Smooth muscle cell (in vitro differentiated cells): ENCODE results near the gene CCDC171. TPM values are rescaled to one million over a fixed set of nuclear protein-coding genes. Genes with fewer than 3 reads are reported as not detected.

ENCODE experiments used
- DNase-seq: peaks from one replicate; lab custom pipeline; 2025; ENCODE audit not compliant: unreplicated experiment; lab: John Stamatoyannopoulos, UW
- H2AFZ ChIP-seq: fragments of 200-600 bp; sonication (generic); 2 replicates; pipeline ENCODE4 v1.6.0; 2016; ENCODE audit warnings: antibody characterized with exemption, low read depth, mild to moderate bottlenecking
- H3F3A ChIP-seq: fragments of 200-600 bp; sonication (generic); 2 replicates; pipeline ENCODE4 v1.6.0; 2017; ENCODE audit warnings: antibody characterized with exemption, low read depth
- H3K27ac ChIP-seq: fragments of 200-600 bp; sonication (generic); 2 replicates; pipeline ENCODE4 v1.5.1; 2016; ENCODE audit warnings: low read depth, mild to moderate bottlenecking
- H3K27me3 ChIP-seq: fragments of 200-600 bp; sonication (generic); 2 replicates; pipeline ENCODE4 v1.6.1; 2016; ENCODE audit warnings: low read depth, mild to moderate bottlenecking
- H3K36me3 ChIP-seq: fragments of 200-600 bp; sonication (generic); 2 replicates; pipeline ENCODE4 v1.5.1; 2016; ENCODE audit warnings: low read depth
- H3K4me1 ChIP-seq: fragments of 200-600 bp; sonication (generic); 2 replicates; pipeline ENCODE4 v1.5.1; 2016; ENCODE audit warnings: low read depth
- H3K4me2 ChIP-seq: fragments of 200-600 bp; sonication (generic); 2 replicates; pipeline ENCODE4 v1.6.0; 2016; ENCODE audit warnings: mild to moderate bottlenecking
- H3K4me3 ChIP-seq: fragments of 200-600 bp; sonication (generic); 2 replicates; pipeline ENCODE4 v1.5.1; 2016; ENCODE audit warnings: mild to moderate bottlenecking
- H3K79me2 ChIP-seq: fragments of 200-600 bp; sonication (generic); 2 replicates; pipeline ENCODE4 v1.6.0; 2016; ENCODE audit warnings: low read depth, mild to moderate bottlenecking
- H3K9ac ChIP-seq: fragments of 200-600 bp; sonication (generic); 2 replicates; pipeline ENCODE4 v1.6.0; 2016; ENCODE audit warnings: low read depth
- H3K9me3 ChIP-seq: fragments of 200-600 bp; sonication (generic); replicated peaks from 2 replicates; pipeline ENCODE4 v1.5.1; 2016; ENCODE audit warnings: low read depth
- H4K20me1 ChIP-seq: fragments of 200-600 bp; sonication (generic); 2 replicates; pipeline ENCODE4 v1.6.0; 2016; ENCODE audit warnings: low read depth
- CTCF ChIP-seq: fragments of 200-600 bp; sonication (generic); IDR thresholded peaks from 2 replicates; pipeline ENCODE4 v1.5.1; 2017; ENCODE audit warnings: borderline replicate concordance, mild to moderate bottlenecking, antibody characterized with exemption; ENCODE audit not compliant: insufficient read depth, poor library complexity, severe bottlenecking
- WGBS: methylation state at CpG from one replicate; pipeline ENCODE4 v1.1.7; 2016; ENCODE audit warnings: low lambda C conversion rate; 5-methylcytosine and 5-hydroxymethylcytosine counted together
- polyA plus RNA-seq: library from polyadenylated mRNA; unstranded; fragments of >200 nt; fragmentation: Nextera tagmentation; extraction: Ambion mirVana; gene quantifications from 2 replicates; pipeline ENCODE4 v1.2.1, GENCODE V29; 2016
- total RNA-seq: library from RNA; depleted of rRNA; stranded (reverse); fragments of >200 nt; gene quantifications from 2 replicates; pipeline ENCODE4 v1.2.3, GENCODE V29; 2014

CCDC171 gene
- total and polyA plus RNA-seq, 2 experiments from 2014 or later, result 0.46 to 2.3 TPM

GRCh38 chr9:15531380-15531779 lies 21.5 kb upstream of the CCDC171 start:
- H3K79me2 ChIP-seq, result no peaks in the 10 kb centered on the region
- H3K9ac ChIP-seq, result no peak overlapping the region
- 80% methylated on average over 1 of the region's 1 CpG for WGBS
- DNase-seq, result no peak
- no peaks in the 10 kb centered on the region for H3K9me3 ChIP-seq
- TF ChIP-seq CTCF, result no peak
- H3K36me3 ChIP-seq, result no peaks in the 10 kb centered on the region
- no peaks in the 10 kb centered on the region for H3K27me3 ChIP-seq
- H3K4me1 ChIP-seq, result no peaks in the 10 kb centered on the region
- H3K27ac ChIP-seq, result no peak overlapping the region
- no peaks in the 10 kb centered on the region for H4K20me1 ChIP-seq
- no peaks in the 10 kb centered on the region for H3F3A ChIP-seq
- no peak overlapping the region for H3K4me3 ChIP-seq
- no peak overlapping the region for H2AFZ ChIP-seq
- no peak overlapping the region for H3K4me2 ChIP-seq

- no peaks in the 10 kb centered on the region for H3K36me3 ChIP-seq
- no peak for TF ChIP-seq CTCF
- WGBS, result 21% methylated on average over 2 of the region's 2 CpGs
- no peaks in the 10 kb centered on the region for H3F3A ChIP-seq
- no peak overlapping the region for H3K4me3 ChIP-seq
- no peak overlapping the region for H3K9ac ChIP-seq
- no peak overlapping the region for H3K27ac ChIP-seq
- no peak overlapping the region for H3K4me2 ChIP-seq
- no peaks in the 10 kb centered on the region for H4K20me1 ChIP-seq
- H2AFZ ChIP-seq, result no peak overlapping the region
- H3K27me3 ChIP-seq, result no peaks in the 10 kb centered on the region
- no peaks in the 10 kb centered on the region for H3K9me3 ChIP-seq
- H3K79me2 ChIP-seq, result no peaks in the 10 kb centered on the region
- H3K4me1 ChIP-seq, result no peaks in the 10 kb centered on the region
- DNase-seq, result no peak
Observed at GRCh38 chr9:15541872-15542271, 11.0 kb upstream of the CCDC171 start.

GRCh38 chr9:15542624-15543023 lies 10.2 kb upstream of the CCDC171 start:
- Histone ChIP-seq H3K27ac (no peak overlapping the region), H3K79me2 (no peaks in the 10 kb centered on the region), H3K4me2 (peak overlapping the region; percentile 10), H3F3A (no peaks in the 10 kb centered on the region), H3K27me3 (no peaks in the 10 kb centered on the region), H3K36me3 (no peaks in the 10 kb centered on the region), H4K20me1 (no peaks in the 10 kb centered on the region), H3K4me1 (no peaks in the 10 kb centered on the region), H3K9me3 (no peaks in the 10 kb centered on the region), H3K4me3 (no peak overlapping the region), H3K9ac (no peak overlapping the region), H2AFZ (no peak overlapping the region)
- TF ChIP-seq CTCF, result no peak
- WGBS, result 97% methylated on average over 2 of the region's 2 CpGs
- DNase-seq, result no peak

- Histone ChIP-seq H3K9me3 (no peaks in the 10 kb centered on the region), H3K4me2 (peak overlapping the region; percentile 10), H3K36me3 (no peaks in the 10 kb centered on the region), H3K27ac (no peak overlapping the region), H3K27me3 (no peaks in the 10 kb centered on the region), H3F3A (no peaks in the 10 kb centered on the region), H3K4me1 (no peaks in the 10 kb centered on the region), H4K20me1 (no peaks in the 10 kb centered on the region), H3K79me2 (no peaks in the 10 kb centered on the region), H2AFZ (no peak overlapping the region), H3K4me3 (no peak overlapping the region), H3K9ac (no peak overlapping the region)
- WGBS, result 69% methylated on average over 4 of the region's 4 CpGs
- no peak for TF ChIP-seq CTCF
- no peak for DNase-seq
Observed at GRCh38 chr9:15543047-15543813, 9.6 kb upstream of the CCDC171 start.
